Endothelial cell of umbilical vein (primary cell): Measurements from ENCODE around the gene FAM3A.

Experiments
- EZH2 ChIP-seq: IDR thresholded peaks from 2 replicates; pipeline ENCODE4 v1.6.1; 2012; ENCODE audit warnings: borderline replicate concordance, low read depth, mild to moderate bottlenecking, moderate library complexity, low read length, inconsistent platforms; ENCODE audit not compliant: severe bottlenecking
- GATA2 ChIP-seq: IDR thresholded peaks from 2 replicates; pipeline ENCODE4 v1.7.0; 2011; ENCODE audit warnings: low read depth, mild to moderate bottlenecking, moderate library complexity, mixed read lengths, low read length; ENCODE audit not compliant: insufficient read length, insufficient read depth
- JUN ChIP-seq: IDR thresholded peaks from 2 replicates; pipeline ENCODE4 v1.6.1; 2011; ENCODE audit warnings: borderline replicate concordance, low read depth; ENCODE audit not compliant: insufficient read length, insufficient read depth
- POLR2A ChIP-seq: IDR thresholded peaks from 2 replicates; pipeline ENCODE4 v1.6.1; 2012; ENCODE audit warnings: low read depth, mild to moderate bottlenecking, control low read depth, low read length
- POLR2AphosphoS5 ChIP-seq: IDR thresholded peaks from 2 replicates; pipeline ENCODE4 v1.6.1; 2012; ENCODE audit warnings: low read depth, mild to moderate bottlenecking, control low read depth, low read length, moderate library complexity; ENCODE audit not compliant: insufficient read depth
- TF ChIP-seq, protein P1 (sequence below), 2 donors: IDR thresholded peaks; 1 replicate in 1 of 2; 2 replicates in 1 of 2; pipeline ENCODE4 v1.5.1; 2011; ENCODE audit warnings: low read length in 2 of 2, mild to moderate bottlenecking in 2 of 2, moderate library complexity in 2 of 2, control low read depth in 1 of 2, inconsistent platforms in 1 of 2, low read depth in 1 of 2; ENCODE audit not compliant: insufficient read depth in 1 of 2; ENCODE audit errors: extremely low read depth in 1 of 2
- TF ChIP-seq, protein P2 (sequence below): IDR thresholded peaks from 2 replicates; pipeline ENCODE4 v1.6.1; 2011; ENCODE audit not compliant: insufficient read depth, insufficient read length

GRCh38 chrX:154458954-154459778 is 56.9 kb downstream of the FAM3A start:
- TF ChIP-seq, protein P1, sequence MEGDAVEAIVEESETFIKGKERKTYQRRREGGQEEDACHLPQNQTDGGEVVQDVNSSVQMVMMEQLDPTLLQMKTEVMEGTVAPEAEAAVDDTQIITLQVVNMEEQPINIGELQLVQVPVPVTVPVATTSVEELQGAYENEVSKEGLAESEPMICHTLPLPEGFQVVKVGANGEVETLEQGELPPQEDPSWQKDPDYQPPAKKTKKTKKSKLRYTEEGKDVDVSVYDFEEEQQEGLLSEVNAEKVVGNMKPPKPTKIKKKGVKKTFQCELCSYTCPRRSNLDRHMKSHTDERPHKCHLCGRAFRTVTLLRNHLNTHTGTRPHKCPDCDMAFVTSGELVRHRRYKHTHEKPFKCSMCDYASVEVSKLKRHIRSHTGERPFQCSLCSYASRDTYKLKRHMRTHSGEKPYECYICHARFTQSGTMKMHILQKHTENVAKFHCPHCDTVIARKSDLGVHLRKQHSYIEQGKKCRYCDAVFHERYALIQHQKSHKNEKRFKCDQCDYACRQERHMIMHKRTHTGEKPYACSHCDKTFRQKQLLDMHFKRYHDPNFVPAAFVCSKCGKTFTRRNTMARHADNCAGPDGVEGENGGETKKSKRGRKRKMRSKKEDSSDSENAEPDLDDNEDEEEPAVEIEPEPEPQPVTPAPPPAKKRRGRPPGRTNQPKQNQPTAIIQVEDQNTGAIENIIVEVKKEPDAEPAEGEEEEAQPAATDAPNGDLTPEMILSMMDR (IDR thresholded peaks at IDR 0.05; ENCODE audit: extremely low read depth in 1 of 2, insufficient read depth in 1 of 2, low read depth in 1 of 2, low read length in 2 of 2): no peak
- TF ChIP-seq JUN: no peak
- TF ChIP-seq POLR2A: no peak
- TF ChIP-seq GATA2: no peak
- TF ChIP-seq, protein P2, sequence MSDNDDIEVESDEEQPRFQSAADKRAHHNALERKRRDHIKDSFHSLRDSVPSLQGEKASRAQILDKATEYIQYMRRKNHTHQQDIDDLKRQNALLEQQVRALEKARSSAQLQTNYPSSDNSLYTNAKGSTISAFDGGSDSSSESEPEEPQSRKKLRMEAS: no peak
- TF ChIP-seq POLR2AphosphoS5: no peak
- TF ChIP-seq EZH2: no peak
